ENCODE measurements around the gene ZBED6.
A peak's percentile ranks its signal among the peaks of the same experiment; 100 is the strongest.
"Not testable (repeated sequence)": the region's sequence is repeated elsewhere in the genome, so short reads cannot be mapped to it uniquely, and the experiment has no call there.

The ZBED6 gene

DNA sequence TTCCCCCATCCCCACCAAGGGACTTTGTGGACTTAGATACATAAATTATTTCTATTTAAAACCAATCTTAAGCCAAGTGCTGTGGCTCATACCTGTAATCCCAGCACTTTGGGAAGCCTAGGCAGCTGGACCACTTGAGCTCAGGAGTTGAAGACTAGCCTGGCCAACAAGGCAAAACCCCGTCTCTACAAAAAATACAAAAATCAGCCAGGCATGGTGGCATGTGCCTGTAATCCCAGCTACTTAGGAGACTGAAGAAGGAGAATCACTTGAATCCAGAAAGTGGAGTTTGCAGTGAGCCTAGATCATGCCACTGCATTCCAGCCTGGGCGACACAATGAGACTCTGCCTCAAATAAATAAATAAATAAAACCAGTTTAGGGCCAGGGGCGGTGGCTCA lies 34.9 kb upstream of the ZBED6 start:
- H3K4me3 ChIP-seq (ENCODE audit: low read length) = no peak overlapping the region
- TF ChIP-seq, protein P1, sequence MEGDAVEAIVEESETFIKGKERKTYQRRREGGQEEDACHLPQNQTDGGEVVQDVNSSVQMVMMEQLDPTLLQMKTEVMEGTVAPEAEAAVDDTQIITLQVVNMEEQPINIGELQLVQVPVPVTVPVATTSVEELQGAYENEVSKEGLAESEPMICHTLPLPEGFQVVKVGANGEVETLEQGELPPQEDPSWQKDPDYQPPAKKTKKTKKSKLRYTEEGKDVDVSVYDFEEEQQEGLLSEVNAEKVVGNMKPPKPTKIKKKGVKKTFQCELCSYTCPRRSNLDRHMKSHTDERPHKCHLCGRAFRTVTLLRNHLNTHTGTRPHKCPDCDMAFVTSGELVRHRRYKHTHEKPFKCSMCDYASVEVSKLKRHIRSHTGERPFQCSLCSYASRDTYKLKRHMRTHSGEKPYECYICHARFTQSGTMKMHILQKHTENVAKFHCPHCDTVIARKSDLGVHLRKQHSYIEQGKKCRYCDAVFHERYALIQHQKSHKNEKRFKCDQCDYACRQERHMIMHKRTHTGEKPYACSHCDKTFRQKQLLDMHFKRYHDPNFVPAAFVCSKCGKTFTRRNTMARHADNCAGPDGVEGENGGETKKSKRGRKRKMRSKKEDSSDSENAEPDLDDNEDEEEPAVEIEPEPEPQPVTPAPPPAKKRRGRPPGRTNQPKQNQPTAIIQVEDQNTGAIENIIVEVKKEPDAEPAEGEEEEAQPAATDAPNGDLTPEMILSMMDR (IDR thresholded peaks at IDR 0.05; ENCODE audit: insufficient read depth, low read depth, low read length, missing control alignments) = no peak

DNA sequence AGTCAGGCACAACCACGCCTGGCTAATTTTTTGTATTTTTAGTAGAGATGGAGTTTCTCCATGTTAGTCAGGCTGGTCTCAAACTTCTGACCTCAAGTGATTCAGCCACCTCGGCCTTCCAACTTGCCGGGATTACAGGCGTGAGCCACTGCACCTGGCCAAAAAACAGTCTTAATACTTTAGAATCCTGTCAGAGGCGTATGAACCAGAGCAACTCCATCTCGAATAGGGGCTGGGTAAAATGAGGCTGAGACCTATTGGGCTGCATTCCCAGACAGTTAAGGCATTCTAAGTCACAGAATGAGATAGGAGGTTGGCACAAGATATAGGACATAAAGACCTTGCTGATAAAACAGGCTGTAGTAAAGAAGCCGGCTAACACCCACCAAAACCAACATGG lies 33.5 kb upstream of the ZBED6 start:
- H3K4me3 ChIP-seq (ENCODE audit: low read length); DNase-seq (ENCODE audit: low read depth): not testable (repeated sequence)

More for the DNA sequence above, 34.9 kb upstream of the ZBED6 start:
- DNase-seq (ENCODE audit: low read depth) = no peak

DNA sequence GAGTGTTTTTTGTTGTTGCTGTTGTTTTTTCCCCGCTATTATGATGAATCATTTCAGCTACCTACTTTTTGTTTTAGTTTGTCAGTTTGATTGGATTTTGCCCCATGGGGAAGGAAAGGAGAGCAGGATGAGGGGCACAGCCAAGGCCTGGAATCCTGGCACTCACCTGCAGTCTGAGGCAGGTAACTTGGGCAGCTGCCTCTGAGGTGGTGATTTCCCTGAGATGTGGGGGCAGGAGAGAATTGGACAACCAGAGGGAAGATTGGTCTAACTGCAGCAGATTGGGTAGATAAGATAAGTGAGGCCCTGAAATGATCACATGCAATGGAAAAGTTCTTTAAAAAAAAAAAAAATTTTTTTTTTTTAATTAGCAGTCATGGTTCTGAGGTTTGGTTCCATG lies 31.9 kb upstream of the ZBED6 start:
- no peak for DNase-seq (ENCODE audit: low read depth)
- H3K4me3 ChIP-seq (ENCODE audit: low read length) = no peak overlapping the region
- TF ChIP-seq, protein P1 (IDR thresholded peaks at IDR 0.05; ENCODE audit: insufficient read depth, low read depth, low read length, missing control alignments) = no peak

DNA sequence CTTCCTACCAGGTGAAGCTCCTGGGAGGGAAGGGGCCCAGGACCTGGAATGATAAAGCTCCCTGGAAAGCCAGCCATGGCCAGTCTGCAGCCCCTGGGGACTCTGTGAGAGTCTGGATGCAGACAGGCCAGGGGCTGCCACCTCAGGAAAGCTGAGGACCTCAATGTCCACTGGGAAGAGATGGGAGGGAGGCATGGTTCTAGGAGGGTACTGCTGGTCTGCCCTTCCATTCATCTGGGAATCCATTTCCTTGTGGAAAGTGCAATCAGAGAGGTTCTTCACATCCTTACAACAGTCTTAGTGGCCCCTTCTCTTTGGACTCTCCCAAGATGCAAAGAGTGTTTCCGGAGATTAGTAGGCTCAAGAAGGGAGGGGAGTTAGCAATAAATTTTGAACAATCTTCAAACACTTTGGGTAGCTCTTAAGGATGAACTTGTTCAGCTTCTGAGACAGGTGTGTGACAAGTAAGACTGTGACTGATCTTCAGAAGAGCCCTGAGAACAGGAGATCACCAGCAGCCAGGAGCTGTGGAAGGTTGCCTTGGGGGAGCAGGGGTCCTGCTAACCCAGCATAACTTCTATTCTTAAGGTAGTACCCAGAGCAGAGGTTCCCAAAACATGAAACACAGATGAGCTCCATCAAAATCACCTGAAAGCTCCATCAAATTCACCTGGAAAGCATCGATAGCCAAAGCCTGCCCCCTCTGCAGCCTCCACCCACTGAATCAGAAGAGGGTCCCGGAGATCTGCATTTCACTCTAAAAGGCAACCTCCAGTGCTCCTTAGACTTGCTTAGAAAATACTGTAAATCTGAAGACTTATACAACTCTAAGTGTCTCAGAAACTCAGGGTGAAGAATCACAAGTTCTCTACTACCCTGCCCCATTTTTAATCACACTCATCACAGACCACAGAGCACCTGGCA lies 31.1 kb upstream of the ZBED6 start:
- H3K4me3 ChIP-seq (ENCODE audit: low read length) = no peak overlapping the region
- no peak for DNase-seq (ENCODE audit: low read depth)
- TF ChIP-seq, protein P1 (IDR thresholded peaks at IDR 0.05; ENCODE audit: insufficient read depth, low read depth, low read length, missing control alignments) = no peak

DNA sequence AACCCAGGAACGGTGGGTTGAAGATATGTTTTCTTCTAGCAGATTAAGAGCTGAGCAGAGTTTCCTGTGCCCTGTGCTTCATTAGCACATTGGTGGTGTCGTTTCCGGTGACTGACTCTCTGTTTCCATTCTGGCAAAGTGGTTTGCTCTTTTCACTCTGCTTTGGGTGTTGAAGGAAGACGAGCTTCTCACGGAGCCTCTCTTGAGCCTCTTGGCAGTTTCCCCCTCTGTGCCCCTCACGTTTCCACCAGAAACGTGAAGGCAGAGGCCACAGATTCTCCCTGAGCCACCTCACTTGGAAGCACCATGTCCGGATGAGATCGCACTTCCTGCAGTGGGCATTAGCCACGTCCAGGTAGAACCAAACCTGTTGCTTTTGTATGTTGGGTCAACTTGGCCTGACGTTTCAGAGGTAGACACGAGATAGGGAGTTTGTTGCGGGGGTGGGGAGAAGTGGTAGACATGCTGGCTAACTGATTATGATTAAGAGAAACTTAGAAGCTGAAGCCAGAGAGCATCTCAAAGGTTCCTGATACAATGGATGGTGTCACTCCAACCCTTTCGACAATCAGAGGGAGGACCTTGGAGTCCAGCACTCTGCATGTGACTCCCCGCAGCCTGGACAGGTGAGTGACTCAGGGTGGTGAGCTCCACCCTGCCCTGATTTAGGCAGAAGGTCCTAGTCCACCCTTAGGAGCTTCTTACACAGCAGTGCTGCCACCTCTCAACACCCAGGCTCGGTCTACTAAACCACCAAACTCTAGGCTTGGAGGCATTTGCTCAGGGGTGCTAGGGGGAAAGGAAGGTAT lies 30.2 kb upstream of the ZBED6 start, which contains the start of gene LAX1:
Gene LAX1 (plus strand): TSS at position 155 of the 809 bp plus-strand sequence. CDS start 383 bp downstream, at position 538.
- TF ChIP-seq, protein P1 (IDR thresholded peaks at IDR 0.05; ENCODE audit: insufficient read depth, low read depth, low read length, missing control alignments) = no peak
- no peak within 1 kb of the TSS for H3K4me3 ChIP-seq (ENCODE audit: low read length)
- no peak for DNase-seq (ENCODE audit: low read depth)

DNA sequence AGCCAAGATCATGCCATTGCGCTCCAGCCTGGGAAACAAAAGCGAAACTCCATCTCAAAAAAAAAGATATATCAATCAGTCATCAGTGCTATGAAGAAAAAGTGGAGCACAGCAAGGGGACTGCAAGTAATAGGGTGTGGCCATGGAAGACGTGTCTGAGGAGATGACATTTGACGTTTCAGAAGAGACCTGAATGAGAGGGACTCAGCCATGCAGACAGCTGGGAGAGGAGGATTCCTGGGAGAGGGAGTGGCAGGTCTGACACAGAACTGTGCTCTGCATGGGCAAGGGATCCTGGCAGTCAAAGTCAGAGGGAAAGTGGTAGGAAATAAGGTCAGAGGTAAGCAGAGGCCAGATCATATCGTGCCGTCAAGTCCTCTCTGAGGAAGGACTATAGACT lies 27.2 kb upstream of the ZBED6 start:
- TF ChIP-seq, protein P1 (IDR thresholded peaks at IDR 0.05; ENCODE audit: insufficient read depth, low read depth, low read length, missing control alignments) = no peak
- no peak overlapping the region for H3K4me3 ChIP-seq (ENCODE audit: low read length)
- DNase-seq (ENCODE audit: low read depth) = peak; percentile 63

Data from epithelial cell of esophagus (primary cell).